Amygdala (tissue), 56 donors: ENCODE results near the gene MEG3.
"Not testable (repeated sequence)": the region's sequence is repeated elsewhere in the genome, so short reads cannot be mapped to it uniquely, and the experiment has no call there.

Experiments used
- DNase-seq, 56 donors: peaks; one replicate each; lab custom pipeline; 2025; lab: John Stamatoyannopoulos, UW

The MEG3 gene

GRCh38 chr14:100813291-100813690 lies 12.6 kb upstream of the MEG3 start:
- no peak for DNase-seq

- no peak for DNase-seq
These were observed 10.2 kb upstream of the MEG3 start for GRCh38 chr14:100815478-100816285.

GRCh38 chr14:100816286-100816949 lies 9.5 kb upstream of the MEG3 start:
- no peak for DNase-seq

GRCh38 chr14:100816950-100817901 lies 8.7 kb upstream of the MEG3 start:
- no peak for DNase-seq

- DNase-seq: no peak
These were observed 7.7 kb upstream of the MEG3 start for GRCh38 chr14:100818221-100818699.

- not testable (repeated sequence) for DNase-seq
These were observed 7.0 kb upstream of the MEG3 start for GRCh38 chr14:100818923-100819322.

- DNase-seq: no peak
These were observed 6.5 kb upstream of the MEG3 start for GRCh38 chr14:100819453-100819828.

GRCh38 chr14:100819829-100820475 lies 6.0 kb upstream of the MEG3 start:
- DNase-seq: no peak

GRCh38 chr14:100820957-100821356 lies 5.0 kb upstream of the MEG3 start:
- no peak for DNase-seq

- no peak for DNase-seq
These were observed 3.9 kb upstream of the MEG3 start for GRCh38 chr14:100822013-100822412.

- no peak for DNase-seq
These were observed 3.2 kb upstream of the MEG3 start for GRCh38 chr14:100822532-100823296.

GRCh38 chr14:100823413-100824080 lies 2.4 kb upstream of the MEG3 start:
- no peak for DNase-seq

- DNase-seq: peak in 40 of 56 donors; percentile 12 to 78 (median 50)
These were observed 1.8 kb upstream of the MEG3 start for GRCh38 chr14:100824091-100824551.

GRCh38 chr14:100824901-100825712 lies 811 bp upstream of the MEG3 start:
- no peak for DNase-seq

GRCh38 chr14:100826391-100827100 lies 628 bp downstream of the MEG3 start:
- DNase-seq: no peak

GRCh38 chr14:100827101-100828021 lies 1.4 kb downstream of the MEG3 start:
- DNase-seq: peak in 4 of 56 donors; percentile 5 to 19 (median 12)
